ENCODE data around the gene KYAT1.

GRCh38 chr9:128792134-128792533 is 89.6 kb downstream of the KYAT1 start:
- TF ChIP-seq CTCF (IDR thresholded peaks at IDR 0.05): no peak
- TF ChIP-seq EZH2 (IDR thresholded peaks at IDR 0.05): no peak
